ENCODE measurements around the gene HDC.
A peak's percentile ranks its signal among the peaks of the same experiment; 100 is the strongest.

The HDC gene

DNA sequence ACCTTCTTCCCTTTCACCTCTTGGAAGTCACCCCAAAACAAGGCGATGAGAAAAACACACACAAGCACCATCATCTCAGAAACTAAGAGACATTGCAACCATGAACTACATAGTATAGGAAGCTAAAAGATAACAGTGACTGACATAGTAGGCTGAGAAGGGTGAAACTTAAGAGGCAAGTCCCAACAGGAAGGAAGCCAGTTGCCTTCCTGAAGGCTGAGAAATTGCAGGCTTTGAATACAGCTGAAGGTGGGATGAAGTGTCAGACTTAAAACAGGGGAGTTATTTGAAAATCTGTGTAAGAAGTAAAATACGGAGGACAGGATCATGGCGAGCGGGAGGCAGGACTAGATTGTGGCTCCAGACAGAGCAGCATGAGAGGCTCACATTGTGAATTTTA is 55.7 kb downstream of the HDC start:
- no peak overlapping the region for H3K4me3 ChIP-seq (ENCODE audit: severe bottlenecking)
- H3K9me3 ChIP-seq (ENCODE audit: severe bottlenecking): peaks cover 5% of the 10 kb centered on the region
- no peak for DNase-seq (ENCODE audit: low spot score)
- TF ChIP-seq, protein P1, sequence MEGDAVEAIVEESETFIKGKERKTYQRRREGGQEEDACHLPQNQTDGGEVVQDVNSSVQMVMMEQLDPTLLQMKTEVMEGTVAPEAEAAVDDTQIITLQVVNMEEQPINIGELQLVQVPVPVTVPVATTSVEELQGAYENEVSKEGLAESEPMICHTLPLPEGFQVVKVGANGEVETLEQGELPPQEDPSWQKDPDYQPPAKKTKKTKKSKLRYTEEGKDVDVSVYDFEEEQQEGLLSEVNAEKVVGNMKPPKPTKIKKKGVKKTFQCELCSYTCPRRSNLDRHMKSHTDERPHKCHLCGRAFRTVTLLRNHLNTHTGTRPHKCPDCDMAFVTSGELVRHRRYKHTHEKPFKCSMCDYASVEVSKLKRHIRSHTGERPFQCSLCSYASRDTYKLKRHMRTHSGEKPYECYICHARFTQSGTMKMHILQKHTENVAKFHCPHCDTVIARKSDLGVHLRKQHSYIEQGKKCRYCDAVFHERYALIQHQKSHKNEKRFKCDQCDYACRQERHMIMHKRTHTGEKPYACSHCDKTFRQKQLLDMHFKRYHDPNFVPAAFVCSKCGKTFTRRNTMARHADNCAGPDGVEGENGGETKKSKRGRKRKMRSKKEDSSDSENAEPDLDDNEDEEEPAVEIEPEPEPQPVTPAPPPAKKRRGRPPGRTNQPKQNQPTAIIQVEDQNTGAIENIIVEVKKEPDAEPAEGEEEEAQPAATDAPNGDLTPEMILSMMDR (IDR thresholded peaks at IDR 0.05; ENCODE audit: poor library complexity, severe bottlenecking): no peak
- peak; percentile 88 for ATAC-seq (ENCODE audit: low read depth)
- H3K27me3 ChIP-seq (ENCODE audit: insufficient read depth, poor library complexity, severe bottlenecking): no peaks in the 10 kb centered on the region
- peaks cover 17% of the 10 kb centered on the region for H3K4me1 ChIP-seq (ENCODE audit: insufficient read depth, poor library complexity, severe bottlenecking)
- no peaks in the 10 kb centered on the region for H3K36me3 ChIP-seq (ENCODE audit: low read depth)
- H3K27ac ChIP-seq (ENCODE audit: poor library complexity, severe bottlenecking): peak overlapping the region; percentile 16

DNA sequence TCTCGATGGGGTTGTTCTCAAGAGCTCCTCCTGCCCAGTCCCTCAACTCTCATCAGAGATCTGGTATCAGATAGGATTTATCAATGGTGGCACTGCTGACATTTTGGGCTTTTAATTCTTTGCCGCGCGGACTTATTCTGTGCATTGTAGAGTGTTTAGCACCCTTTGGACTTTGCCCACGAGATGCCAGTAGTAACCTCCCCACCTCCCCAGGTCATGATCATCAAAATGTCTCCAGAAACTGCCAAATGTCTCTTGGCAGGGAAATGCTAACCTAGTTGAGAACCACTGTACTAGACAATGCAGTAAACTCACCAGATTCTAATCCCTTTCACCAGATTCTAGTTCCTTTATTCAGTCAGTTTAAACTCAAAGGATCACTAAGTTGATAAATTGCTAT is 59.5 kb downstream of the HDC start:
- Histone ChIP-seq H3K9me3 (ENCODE audit: severe bottlenecking) (no peaks in the 10 kb centered on the region), H3K4me1 (ENCODE audit: insufficient read depth, poor library complexity, severe bottlenecking) (peaks cover 15% of the 10 kb centered on the region), H3K4me3 (ENCODE audit: severe bottlenecking) (no peak overlapping the region), H3K27me3 (ENCODE audit: insufficient read depth, poor library complexity, severe bottlenecking) (no peaks in the 10 kb centered on the region), H3K36me3 (ENCODE audit: low read depth) (no peaks in the 10 kb centered on the region), H3K27ac (ENCODE audit: poor library complexity, severe bottlenecking) (no peak overlapping the region)
- no peak for ATAC-seq (ENCODE audit: low read depth)
- DNase-seq (ENCODE audit: low spot score): no peak
- TF ChIP-seq, protein P1 (IDR thresholded peaks at IDR 0.05; ENCODE audit: poor library complexity, severe bottlenecking): no peak

DNA sequence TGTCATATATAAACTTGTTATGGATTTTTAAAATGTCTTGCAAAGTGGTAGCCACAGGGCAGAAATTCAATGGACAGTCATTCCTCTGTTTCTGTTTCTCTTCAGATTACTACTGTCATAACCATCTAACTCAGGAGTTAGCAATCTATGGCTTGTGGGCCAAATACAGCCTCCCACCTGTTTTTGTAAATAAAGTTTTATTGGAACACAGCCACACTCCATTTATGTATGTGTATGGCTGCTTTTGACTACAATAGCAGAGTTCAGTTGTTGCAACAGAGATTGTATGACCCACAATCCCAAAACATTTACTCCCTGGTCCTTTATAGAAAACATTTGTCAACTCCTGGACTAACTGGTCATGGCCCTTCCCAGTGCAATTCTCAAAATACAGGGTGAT is 63.5 kb downstream of the HDC start:
- DNase-seq (ENCODE audit: low spot score) (no peak), ATAC-seq (ENCODE audit: low read depth) (no peak)
- Histone ChIP-seq H3K36me3 (ENCODE audit: low read depth) (no peaks in the 10 kb centered on the region), H3K4me1 (ENCODE audit: insufficient read depth, poor library complexity, severe bottlenecking) (no peaks in the 10 kb centered on the region), H3K9me3 (ENCODE audit: severe bottlenecking) (no peaks in the 10 kb centered on the region), H3K27ac (ENCODE audit: poor library complexity, severe bottlenecking) (no peak overlapping the region), H3K4me3 (ENCODE audit: severe bottlenecking) (no peak overlapping the region), H3K27me3 (ENCODE audit: insufficient read depth, poor library complexity, severe bottlenecking) (no peaks in the 10 kb centered on the region)
- TF ChIP-seq, protein P1 (IDR thresholded peaks at IDR 0.05; ENCODE audit: poor library complexity, severe bottlenecking): no peak

DNA sequence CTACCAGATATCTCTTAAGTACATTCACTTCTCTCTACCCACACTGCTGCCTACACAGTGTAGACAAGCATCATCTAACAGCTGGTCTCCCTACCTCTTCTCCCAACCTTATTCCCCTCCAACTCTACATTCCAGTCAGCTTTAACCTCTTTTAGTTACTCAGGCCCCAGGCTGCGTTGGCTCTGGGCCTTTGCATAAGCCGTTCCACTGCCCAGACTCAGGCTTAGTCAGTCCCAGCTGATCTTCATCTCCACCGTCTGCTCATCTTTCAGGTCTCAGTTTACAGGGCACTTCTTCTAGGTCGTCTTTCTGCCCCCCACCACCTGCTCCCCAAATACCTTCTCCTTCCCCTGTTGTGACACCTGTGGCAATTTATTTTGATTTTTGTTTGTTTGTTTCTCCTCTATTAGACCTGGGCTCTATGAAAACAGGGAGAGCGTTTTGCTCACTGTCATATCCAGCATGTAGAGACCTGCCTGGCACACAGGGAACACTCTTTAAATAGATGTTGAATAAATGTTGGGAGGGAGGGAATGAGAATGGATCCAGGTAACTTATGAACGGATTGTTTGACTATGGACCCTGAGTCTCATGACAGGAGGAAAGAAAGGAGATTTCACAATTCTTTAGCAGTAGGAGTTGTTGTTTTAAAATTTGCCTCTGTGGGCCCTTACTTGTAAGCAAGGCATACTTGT is 72.5 kb downstream of the HDC start:
- H3K4me3 ChIP-seq (ENCODE audit: severe bottlenecking): no peak overlapping the region
- TF ChIP-seq, protein P1 (IDR thresholded peaks at IDR 0.05; ENCODE audit: poor library complexity, severe bottlenecking): no peak
- ATAC-seq (ENCODE audit: low read depth) (peak; percentile 91), DNase-seq (ENCODE audit: low spot score) (peak; percentile 54)
- peaks cover 9% of the 10 kb centered on the region for H3K4me1 ChIP-seq (ENCODE audit: insufficient read depth, poor library complexity, severe bottlenecking)
- H3K9me3 ChIP-seq (ENCODE audit: severe bottlenecking): no peaks in the 10 kb centered on the region
- peak overlapping the region; percentile 13 for H3K27ac ChIP-seq (ENCODE audit: poor library complexity, severe bottlenecking)
- no peaks in the 10 kb centered on the region for H3K27me3 ChIP-seq (ENCODE audit: insufficient read depth, poor library complexity, severe bottlenecking)
- H3K36me3 ChIP-seq (ENCODE audit: low read depth): no peaks in the 10 kb centered on the region

DNA sequence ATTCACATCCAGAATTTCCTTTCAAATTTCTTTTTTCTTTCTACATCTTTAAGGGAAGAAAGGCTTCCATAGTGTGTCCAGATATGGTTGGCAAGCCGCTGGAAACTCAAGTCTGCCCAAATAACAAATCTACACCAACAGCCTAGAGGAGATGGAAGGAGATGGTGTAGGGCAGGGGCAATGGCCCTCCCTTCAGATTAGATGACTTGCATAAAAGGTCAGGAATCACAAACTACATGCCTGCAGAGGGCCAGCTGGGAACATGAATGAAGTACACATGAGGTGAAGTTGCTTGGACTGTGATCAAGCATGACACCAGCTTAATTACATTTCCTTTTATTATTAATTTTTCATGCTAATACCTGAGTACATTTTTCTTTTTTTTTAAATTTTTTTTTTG is 73.4 kb downstream of the HDC start:
- ATAC-seq (ENCODE audit: low read depth) (no peak), DNase-seq (ENCODE audit: low spot score) (no peak)
- Histone ChIP-seq H3K27ac (ENCODE audit: poor library complexity, severe bottlenecking) (no peak overlapping the region), H3K4me1 (ENCODE audit: insufficient read depth, poor library complexity, severe bottlenecking) (peaks cover 9% of the 10 kb centered on the region), H3K27me3 (ENCODE audit: insufficient read depth, poor library complexity, severe bottlenecking) (no peaks in the 10 kb centered on the region), H3K4me3 (ENCODE audit: severe bottlenecking) (no peak overlapping the region), H3K36me3 (ENCODE audit: low read depth) (no peaks in the 10 kb centered on the region), H3K9me3 (ENCODE audit: severe bottlenecking) (no peaks in the 10 kb centered on the region)
- TF ChIP-seq, protein P1 (IDR thresholded peaks at IDR 0.05; ENCODE audit: poor library complexity, severe bottlenecking): no peak

Data from RWPE2 (cell line).